ENCODE measurements around the gene PARD3.

Gene PARD3

GRCh38 chr10:34580214-34580613, 234.9 kb downstream of the PARD3 start:
- DNase-seq (ENCODE audit: low spot score): no peak

GRCh38 chr10:34578468-34578867, 236.6 kb downstream of the PARD3 start:
- DNase-seq (ENCODE audit: low spot score): no peak

GRCh38 chr10:34576797-34577196, 238.3 kb downstream of the PARD3 start:
- DNase-seq (ENCODE audit: low spot score): no peak

- DNase-seq (ENCODE audit: low spot score): no peak
These were observed 239.2 kb downstream of the PARD3 start for GRCh38 chr10:34575882-34576281.

- no peak for DNase-seq (ENCODE audit: low spot score)
These were observed 240.7 kb downstream of the PARD3 start for GRCh38 chr10:34574353-34574934.

- DNase-seq (ENCODE audit: low spot score): no peak
These were observed 244.2 kb downstream of the PARD3 start for GRCh38 chr10:34570887-34571286.

GRCh38 chr10:34567659-34568253, 247.3 kb downstream of the PARD3 start:
- DNase-seq (ENCODE audit: low spot score): no peak

GRCh38 chr10:34565934-34566333, 249.2 kb downstream of the PARD3 start:
- no peak for DNase-seq (ENCODE audit: low spot score)

GRCh38 chr10:34558093-34558583, 257.0 kb downstream of the PARD3 start:
- no peak for DNase-seq (ENCODE audit: low spot score)

GRCh38 chr10:34557173-34557572, 257.9 kb downstream of the PARD3 start:
- DNase-seq (ENCODE audit: low spot score): no peak

GRCh38 chr10:34555653-34556052, 259.4 kb downstream of the PARD3 start:
- no peak for DNase-seq (ENCODE audit: low spot score)

- DNase-seq (ENCODE audit: low spot score): no peak
These were observed 261.3 kb downstream of the PARD3 start for GRCh38 chr10:34553747-34554146.

- DNase-seq (ENCODE audit: low spot score): no peak
These were observed 263.8 kb downstream of the PARD3 start for GRCh38 chr10:34551295-34551694.

GRCh38 chr10:34549953-34550352, 265.1 kb downstream of the PARD3 start:
- DNase-seq (ENCODE audit: low spot score): no peak

- no peak for DNase-seq (ENCODE audit: low spot score)
These were observed 266.1 kb downstream of the PARD3 start for GRCh38 chr10:34549001-34549400.

GRCh38 chr10:34548466-34548865, 266.6 kb downstream of the PARD3 start:
- no peak for DNase-seq (ENCODE audit: low spot score)

GRCh38 chr10:34547695-34548094, 267.4 kb downstream of the PARD3 start:
- DNase-seq (ENCODE audit: low spot score): no peak

- DNase-seq (ENCODE audit: low spot score): no peak
These were observed 267.8 kb downstream of the PARD3 start for GRCh38 chr10:34547291-34547690.

GRCh38 chr10:34544400-34544799, 270.7 kb downstream of the PARD3 start:
- DNase-seq (ENCODE audit: low spot score): no peak

GRCh38 chr10:34543716-34544115, 271.4 kb downstream of the PARD3 start:
- no peak for DNase-seq (ENCODE audit: low spot score)

GRCh38 chr10:34540492-34540891, 274.6 kb downstream of the PARD3 start:
- DNase-seq (ENCODE audit: low spot score): no peak

GRCh38 chr10:34539533-34540315, 275.4 kb downstream of the PARD3 start:
- peak; percentile 9 for DNase-seq (ENCODE audit: low spot score)

- no peak for DNase-seq (ENCODE audit: low spot score)
These were observed 276.7 kb downstream of the PARD3 start for GRCh38 chr10:34538281-34538829.

Data from pons (tissue), 1 donor.